ENCODE results near the gene WNT2B.

Gene WNT2B

DNA sequence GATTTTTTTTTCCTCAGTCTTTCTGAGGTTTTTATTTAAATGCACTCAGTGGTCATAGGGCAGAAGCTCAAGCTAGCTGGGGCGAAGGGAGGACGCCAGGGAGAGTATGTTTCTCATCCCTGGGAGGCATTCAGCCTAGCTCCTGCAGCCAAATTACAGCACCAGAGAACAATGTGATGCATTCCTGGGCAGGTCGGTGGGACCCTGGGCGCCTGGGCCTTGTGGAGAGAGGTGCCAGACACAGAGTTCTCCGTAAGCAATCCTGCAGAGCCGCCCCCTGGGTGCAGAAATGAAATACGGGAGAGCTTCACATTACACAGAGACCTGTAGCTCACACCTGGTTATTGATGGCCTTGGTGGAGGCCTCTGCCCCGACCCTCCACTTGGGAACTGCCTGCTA is 15.5 kb downstream of the WNT2B start:
- no peak overlapping the region for H3K4me3 ChIP-seq (ENCODE audit: low read length)
- TF ChIP-seq, protein P1, sequence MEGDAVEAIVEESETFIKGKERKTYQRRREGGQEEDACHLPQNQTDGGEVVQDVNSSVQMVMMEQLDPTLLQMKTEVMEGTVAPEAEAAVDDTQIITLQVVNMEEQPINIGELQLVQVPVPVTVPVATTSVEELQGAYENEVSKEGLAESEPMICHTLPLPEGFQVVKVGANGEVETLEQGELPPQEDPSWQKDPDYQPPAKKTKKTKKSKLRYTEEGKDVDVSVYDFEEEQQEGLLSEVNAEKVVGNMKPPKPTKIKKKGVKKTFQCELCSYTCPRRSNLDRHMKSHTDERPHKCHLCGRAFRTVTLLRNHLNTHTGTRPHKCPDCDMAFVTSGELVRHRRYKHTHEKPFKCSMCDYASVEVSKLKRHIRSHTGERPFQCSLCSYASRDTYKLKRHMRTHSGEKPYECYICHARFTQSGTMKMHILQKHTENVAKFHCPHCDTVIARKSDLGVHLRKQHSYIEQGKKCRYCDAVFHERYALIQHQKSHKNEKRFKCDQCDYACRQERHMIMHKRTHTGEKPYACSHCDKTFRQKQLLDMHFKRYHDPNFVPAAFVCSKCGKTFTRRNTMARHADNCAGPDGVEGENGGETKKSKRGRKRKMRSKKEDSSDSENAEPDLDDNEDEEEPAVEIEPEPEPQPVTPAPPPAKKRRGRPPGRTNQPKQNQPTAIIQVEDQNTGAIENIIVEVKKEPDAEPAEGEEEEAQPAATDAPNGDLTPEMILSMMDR (conservative IDR thresholded peaks at IDR 0.05; ENCODE audit: low read depth, low read length), result peak; percentile 10
- DNase-seq (ENCODE audit: low read depth), result peak; percentile 93

DNA sequence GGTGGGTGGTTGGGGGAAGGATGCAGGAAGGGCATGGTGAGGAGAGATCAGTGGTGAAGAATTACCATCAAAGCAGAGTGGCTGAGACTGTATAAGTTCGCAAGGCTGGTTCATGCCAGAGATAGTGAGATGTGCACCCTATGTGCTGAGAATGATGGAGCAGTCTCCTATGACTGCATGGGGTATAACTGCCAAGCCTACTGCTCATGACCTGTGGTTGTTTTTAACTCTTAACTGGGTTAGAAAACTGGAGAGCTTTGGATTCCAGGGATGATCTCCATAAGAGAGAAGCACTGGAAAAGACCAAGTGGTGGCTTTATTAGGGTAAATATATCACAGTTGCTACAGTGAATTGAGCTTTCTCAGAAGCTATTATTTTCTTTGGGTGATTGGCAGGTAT is 16.2 kb downstream of the WNT2B start:
- no peak for DNase-seq (ENCODE audit: low read depth)
- TF ChIP-seq, protein P1 (conservative IDR thresholded peaks at IDR 0.05; ENCODE audit: low read depth, low read length), result no peak
- H3K4me3 ChIP-seq (ENCODE audit: low read length), result no peak overlapping the region

DNA sequence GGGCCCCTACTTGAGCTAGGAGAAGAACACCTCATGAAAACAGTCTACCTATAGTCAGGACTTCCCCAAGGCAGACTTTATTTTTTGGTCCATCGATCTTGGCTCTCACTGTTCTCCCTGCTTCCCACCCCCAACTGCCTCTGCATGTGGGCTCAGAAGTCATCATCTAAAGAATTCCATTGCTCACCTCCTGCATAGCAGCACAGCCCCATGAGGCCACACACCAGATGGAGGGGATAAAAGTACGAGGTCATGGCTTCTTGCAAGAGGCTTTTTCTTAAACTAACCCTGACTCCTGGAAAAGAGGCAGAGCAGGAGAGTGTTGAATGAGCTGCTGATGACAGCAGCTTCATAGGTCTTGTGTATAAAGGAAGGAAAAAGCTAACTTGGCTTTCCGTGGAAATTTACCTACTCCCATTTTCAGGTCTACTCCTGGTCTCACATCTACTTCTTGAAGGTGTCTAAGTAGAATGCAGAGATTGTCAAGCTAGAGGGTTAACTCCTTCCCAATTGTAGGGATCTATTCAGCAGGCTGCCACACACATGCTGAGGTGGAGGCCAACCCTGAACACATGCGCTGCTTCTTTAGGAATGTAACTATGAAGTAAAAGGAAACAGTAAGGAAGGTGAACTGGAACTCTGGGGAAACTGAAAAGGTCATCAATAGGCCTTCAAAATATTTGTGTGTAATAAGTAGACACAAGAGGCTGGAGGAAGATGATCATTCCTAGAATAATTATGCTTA is 18.7 kb downstream of the WNT2B start:
- no peak for DNase-seq (ENCODE audit: low read depth)
- TF ChIP-seq, protein P1 (conservative IDR thresholded peaks at IDR 0.05; ENCODE audit: low read depth, low read length), result no peak
- no peak overlapping the region for H3K4me3 ChIP-seq (ENCODE audit: low read length)

DNA sequence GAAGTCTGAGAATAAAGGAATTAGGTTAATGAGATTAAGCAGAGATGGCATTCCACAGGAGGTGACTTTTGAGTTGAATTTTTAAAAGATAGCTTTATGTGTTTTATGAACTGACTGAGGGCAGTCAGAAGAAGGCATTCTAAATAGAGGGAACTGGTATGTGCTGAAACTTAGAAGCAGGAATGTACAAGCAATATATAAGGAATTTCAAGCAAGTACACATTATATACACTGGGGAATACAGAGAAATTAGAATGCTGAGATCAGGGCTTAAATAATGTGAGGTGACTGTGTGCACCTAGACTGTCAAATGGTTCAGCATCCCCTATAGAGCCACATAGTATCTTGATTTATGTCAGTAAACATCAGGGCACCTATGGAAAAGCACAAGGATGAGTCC is 19.3 kb downstream of the WNT2B start:
- no peak for DNase-seq (ENCODE audit: low read depth)
- no peak overlapping the region for H3K4me3 ChIP-seq (ENCODE audit: low read length)
- TF ChIP-seq, protein P1 (conservative IDR thresholded peaks at IDR 0.05; ENCODE audit: low read depth, low read length), result no peak

GRCh38 chr1:112529301-112529700 is 20.5 kb downstream of the WNT2B start:
- DNase-seq (ENCODE audit: low read depth), result no peak
- no peak overlapping the region for H3K4me3 ChIP-seq (ENCODE audit: low read length)
- TF ChIP-seq, protein P1 (conservative IDR thresholded peaks at IDR 0.05; ENCODE audit: low read depth, low read length), result no peak

DNA sequence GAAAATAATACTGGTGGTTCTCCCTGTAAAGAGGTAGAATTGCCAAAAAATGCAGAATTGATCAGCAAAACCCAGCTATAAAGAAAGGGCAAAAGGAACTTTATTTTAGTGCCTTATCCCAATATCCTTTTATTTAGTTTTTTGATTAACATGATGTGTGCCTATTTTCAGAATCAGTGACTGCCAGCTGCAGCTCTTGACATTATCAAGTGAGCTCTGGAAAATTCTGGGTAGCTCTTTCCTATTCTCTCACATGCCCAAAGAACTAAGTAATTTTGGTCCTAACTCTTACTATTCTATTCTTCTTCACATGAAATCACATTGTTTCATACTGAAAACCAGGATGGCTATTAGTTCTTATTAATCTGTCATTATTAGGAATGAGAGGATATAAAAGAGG is 22.1 kb downstream of the WNT2B start:
- TF ChIP-seq, protein P1 (conservative IDR thresholded peaks at IDR 0.05; ENCODE audit: low read depth, low read length), result no peak
- DNase-seq (ENCODE audit: low read depth), result no peak
- no peak overlapping the region for H3K4me3 ChIP-seq (ENCODE audit: low read length)

DNA sequence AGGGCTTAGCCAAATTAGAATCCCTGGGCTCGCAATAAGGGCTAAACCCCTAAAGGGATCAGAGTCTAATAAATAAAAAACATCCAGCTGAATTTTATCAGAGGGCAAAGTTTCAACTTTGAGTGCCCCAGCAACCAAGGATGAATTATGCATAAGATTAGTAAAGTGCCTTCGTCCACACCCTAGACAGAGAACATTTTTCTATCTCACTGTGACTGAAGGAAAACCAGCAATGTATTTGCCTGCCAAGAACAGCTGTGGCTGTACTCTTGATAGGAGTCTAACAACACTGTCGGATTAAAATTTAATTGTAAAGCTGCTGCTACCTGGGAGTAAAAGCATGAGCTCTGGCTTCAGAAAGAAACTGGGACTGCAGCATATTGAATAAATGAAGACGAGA is 23.3 kb downstream of the WNT2B start:
- DNase-seq (ENCODE audit: low read depth), result peak; percentile 54
- H3K4me3 ChIP-seq (ENCODE audit: low read length), result no peak overlapping the region
- TF ChIP-seq, protein P1 (conservative IDR thresholded peaks at IDR 0.05; ENCODE audit: low read depth, low read length), result no peak
